ENCODE data around the gene MAP3K10. TPM values are rescaled to one million over a fixed set of nuclear protein-coding genes. Genes with fewer than 3 reads are reported as not detected.

The MAP3K10 gene
- total and polyA plus RNA-seq, 2 of the 4 experiments (the other 2 are of a cell fraction), result 1.8 to 5.5 TPM

DNA sequence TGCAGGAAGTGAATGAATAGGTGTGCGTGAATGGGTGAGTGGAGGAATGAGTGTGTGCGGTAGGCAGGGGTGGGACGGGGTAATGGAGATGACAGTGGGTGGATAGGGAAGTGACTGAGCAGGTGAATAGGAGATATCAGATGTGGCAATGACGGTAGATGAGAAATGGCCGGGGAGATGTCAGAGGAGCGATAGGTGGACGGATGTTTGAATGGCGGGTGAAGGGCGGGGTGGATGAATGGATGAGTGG lies 25.5 kb downstream of the MAP3K10 start:
- Histone ChIP-seq H2BK20ac (ENCODE audit: low read depth, low read length) (no peak overlapping the region), H4K8ac (ENCODE audit: low read depth in 2 of 2, low read length in 2 of 2) (no peak overlapping the region), H4K20me1 (ENCODE audit: insufficient read depth, low read length) (no peaks in the 10 kb centered on the region), H3K79me1 (ENCODE audit: low read depth in 1 of 2, low read length in 2 of 2) (no peaks in the 10 kb centered on the region), H3K18ac (ENCODE audit: low read depth, low read length) (no peak overlapping the region), H3K4me1 (ENCODE audit: control insufficient read depth, insufficient read depth, low read length) (no peaks in the 10 kb centered on the region), H3K9ac (ENCODE audit: low read depth, low read length) (no peak overlapping the region), H3K27ac (ENCODE audit: insufficient read depth, low read length) (no peak overlapping the region), H3K9me1 (ENCODE audit: insufficient read depth, low read length) (peaks cover 11% of the 10 kb centered on the region), H2BK120ac (ENCODE audit: low read depth, low read length) (no peak overlapping the region), H3K9me3 (ENCODE audit: control insufficient read depth, insufficient read depth, low read length) (no peaks in the 10 kb centered on the region), H4K5ac (ENCODE audit: low read depth, low read length) (no peak overlapping the region), H3K36me3 (ENCODE audit: control insufficient read depth, insufficient read depth, low read length) (peaks cover 13% of the 10 kb centered on the region; the same call in 1 of the 2 replicates), H2BK5ac (ENCODE audit: low read depth, low read length, poor library complexity, severe bottlenecking) (no peak overlapping the region), H3K56ac (ENCODE audit: extremely low read depth, insufficient read depth, low read length) (no peak overlapping the region), H4K91ac (ENCODE audit: insufficient read depth, low read depth, low read length) (no peak overlapping the region), H2AFZ (replicated peaks; ENCODE audit: low read length, poor library complexity) (peak overlapping the region; percentile 32), H2BK15ac (ENCODE audit: low read depth, low read length) (no peak overlapping the region), H2AK5ac (ENCODE audit: low read depth, low read length) (no peak overlapping the region), H3K23ac (ENCODE audit: low read depth, low read length) (no peak overlapping the region; the same call in 1 of the 2 replicates), H3K4ac (ENCODE audit: low read depth, low read length) (no peak overlapping the region), H3K27me3 (ENCODE audit: control insufficient read depth, insufficient read depth, low read length) (peaks cover 15% of the 10 kb centered on the region), H3K4me2 (ENCODE audit: low read depth, low read length) (no peak overlapping the region), H3K14ac (replicated peaks; ENCODE audit: low read depth, low read length) (no peak overlapping the region), H3K4me3 (ENCODE audit: insufficient read depth, low read depth, low read length) (no peak overlapping the region), H2AK9ac (replicated peaks; ENCODE audit: low read depth, low read length, poor library complexity) (peak overlapping the region; percentile 42)
- WGBS, 2 experiments (ENCODE audit: extremely low coverage in 2 of 2, insufficient read length in 1 of 2), result 58 to 100% methylated on average over 1 to 4 of the region's 9 CpGs
- dilution Hi-C loops (cut with HindIII; ENCODE audit: low sequenced_read_pairs, unreplicated experiment) (no loop called here), intact Hi-C loops (cut with micrococcal nuclease) (no loop called here), in situ Hi-C loops (cut with MboI; ENCODE audit: low sequenced_read_pairs) (no loop called here)
- CTCF ChIA-PET, result no interaction called here
- TF ChIP-seq, protein P1, sequence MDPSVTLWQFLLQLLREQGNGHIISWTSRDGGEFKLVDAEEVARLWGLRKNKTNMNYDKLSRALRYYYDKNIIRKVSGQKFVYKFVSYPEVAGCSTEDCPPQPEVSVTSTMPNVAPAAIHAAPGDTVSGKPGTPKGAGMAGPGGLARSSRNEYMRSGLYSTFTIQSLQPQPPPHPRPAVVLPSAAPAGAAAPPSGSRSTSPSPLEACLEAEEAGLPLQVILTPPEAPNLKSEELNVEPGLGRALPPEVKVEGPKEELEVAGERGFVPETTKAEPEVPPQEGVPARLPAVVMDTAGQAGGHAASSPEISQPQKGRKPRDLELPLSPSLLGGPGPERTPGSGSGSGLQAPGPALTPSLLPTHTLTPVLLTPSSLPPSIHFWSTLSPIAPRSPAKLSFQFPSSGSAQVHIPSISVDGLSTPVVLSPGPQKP (IDR thresholded peaks at IDR 0.05; ENCODE audit: borderline replicate concordance, low read depth, low read length), result no peak
- no peak for TF ChIP-seq NFE2L2 (IDR thresholded peaks at IDR 0.05; ENCODE audit: low read depth, low read length)
- no peak for TF ChIP-seq POLR2A (IDR thresholded peaks at IDR 0.05; ENCODE audit: low read depth, low read length)
- no peak for TF ChIP-seq USF2 (IDR thresholded peaks at IDR 0.05; ENCODE audit: low read depth, low read length)
- TF ChIP-seq CTCF (conservative IDR thresholded peaks at IDR 0.05; ENCODE audit: low read depth, low read length), result no peak
- TF ChIP-seq CEBPB (IDR thresholded peaks at IDR 0.05; ENCODE audit: low read depth, low read length), result no peak
- no peak for TF ChIP-seq RFX5 (IDR thresholded peaks at IDR 0.05; ENCODE audit: low read depth, low read length)
- no peak for TF ChIP-seq BHLHE40 (IDR thresholded peaks at IDR 0.05; ENCODE audit: low read depth, low read length)
- TF ChIP-seq MXI1 (IDR thresholded peaks at IDR 0.05; ENCODE audit: borderline replicate concordance, low read depth, low read length), result no peak
- no peak for TF ChIP-seq MAZ (IDR thresholded peaks at IDR 0.05; ENCODE audit: borderline replicate concordance, low read depth, low read length)
- no TSS peak for BruUV-seq (replicated peaks)
- DNase-seq (no peak), ATAC-seq (ENCODE audit: low read depth) (no peak)
- POLR2A ChIA-PET (ENCODE audit: unreplicated experiment), result no interaction called here
